ENCODE measurements around the gene PCDHGB7. TPM values are rescaled to one million over a fixed set of nuclear protein-coding genes. Genes with fewer than 3 reads are reported as not detected.

The PCDHGB7 gene
- total RNA-seq, 1 donor from 2014 or later, result 45.2 TPM

Other genes starting within 250 kb of the PCDHGB7 start
- 4.6 TPM for gene PCDHB7, start 245.0 kb upstream of the PCDHGB7 start, total RNA-seq (ENCODE audit: unreplicated experiment)
- gene PCDHB8, start 239.9 kb upstream of the PCDHGB7 start, total RNA-seq (ENCODE audit: unreplicated experiment), result 9.2 TPM
- gene PCDHB16, start 235.3 kb upstream of the PCDHGB7 start, total RNA-seq (ENCODE audit: unreplicated experiment), result 10.9 TPM
- 15.2 TPM for gene PCDHB9, start 230.5 kb upstream of the PCDHGB7 start, total RNA-seq (ENCODE audit: unreplicated experiment)
- gene PCDHB10, start 225.3 kb upstream of the PCDHGB7 start, total RNA-seq (ENCODE audit: unreplicated experiment), result 10.3 TPM
- gene PCDHB11, start 218.1 kb upstream of the PCDHGB7 start, total RNA-seq (ENCODE audit: unreplicated experiment), result 6.4 TPM
- gene PCDHB12, start 209.0 kb upstream of the PCDHGB7 start, total RNA-seq (ENCODE audit: unreplicated experiment), result 8.4 TPM
- gene PCDHB13, start 203.8 kb upstream of the PCDHGB7 start, total RNA-seq (ENCODE audit: unreplicated experiment), result 7.1 TPM
- gene PCDHB14, start 194.3 kb upstream of the PCDHGB7 start, total RNA-seq (ENCODE audit: unreplicated experiment), result 8.4 TPM
- 10.5 TPM for gene PCDHB15, start 172.3 kb upstream of the PCDHGB7 start, total RNA-seq (ENCODE audit: unreplicated experiment)
- gene SLC25A2, start 113.6 kb upstream of the PCDHGB7 start, total RNA-seq (ENCODE audit: unreplicated experiment), result 0.62 TPM
- 86.4 TPM for gene TAF7, start 96.9 kb upstream of the PCDHGB7 start, total RNA-seq (ENCODE audit: unreplicated experiment)
- gene PCDHGA1, start 87.2 kb upstream of the PCDHGB7 start, total RNA-seq (ENCODE audit: unreplicated experiment), result 1.4 TPM
- 1.6 TPM for gene PCDHGA2, start 78.9 kb upstream of the PCDHGB7 start, total RNA-seq (ENCODE audit: unreplicated experiment)
- 1.4 TPM for gene PCDHGA3, start 73.8 kb upstream of the PCDHGB7 start, total RNA-seq (ENCODE audit: unreplicated experiment)
- gene PCDHGB1, start 67.6 kb upstream of the PCDHGB7 start, total RNA-seq (ENCODE audit: unreplicated experiment), result 3.1 TPM
- gene PCDHGA4, start 62.7 kb upstream of the PCDHGB7 start, total RNA-seq (ENCODE audit: unreplicated experiment), result 2.0 TPM
- gene PCDHGB2, start 57.7 kb upstream of the PCDHGB7 start, total RNA-seq (ENCODE audit: unreplicated experiment), result 11.1 TPM
- gene PCDHGA5, start 53.5 kb upstream of the PCDHGB7 start, total RNA-seq (ENCODE audit: unreplicated experiment), result 2.4 TPM
- gene PCDHGB3, start 47.4 kb upstream of the PCDHGB7 start, total RNA-seq (ENCODE audit: unreplicated experiment), result 4.1 TPM
- 3.9 TPM for gene PCDHGA6, start 43.8 kb upstream of the PCDHGB7 start, total RNA-seq (ENCODE audit: unreplicated experiment)
- gene PCDHGA7, start 34.9 kb upstream of the PCDHGB7 start, total RNA-seq (ENCODE audit: unreplicated experiment), result 6.3 TPM
- 13.2 TPM for gene PCDHGB4, start 30.0 kb upstream of the PCDHGB7 start, total RNA-seq (ENCODE audit: unreplicated experiment)
- 2.6 TPM for gene PCDHGA8, start 25.0 kb upstream of the PCDHGB7 start, total RNA-seq (ENCODE audit: unreplicated experiment)
- gene PCDHGB5, start 19.7 kb upstream of the PCDHGB7 start, total RNA-seq (ENCODE audit: unreplicated experiment), result 5.5 TPM
- 3.1 TPM for gene PCDHGA9, start 14.9 kb upstream of the PCDHGB7 start, total RNA-seq (ENCODE audit: unreplicated experiment)
- gene PCDHGB6, start 9.7 kb upstream of the PCDHGB7 start, total RNA-seq (ENCODE audit: unreplicated experiment), result 60.0 TPM
- 43.0 TPM for gene PCDHGA10, start 4.7 kb upstream of the PCDHGB7 start, total RNA-seq (ENCODE audit: unreplicated experiment)
- 10.8 TPM for gene PCDHGA11, start 3.4 kb downstream of the PCDHGB7 start, total RNA-seq (ENCODE audit: unreplicated experiment)
- 3.8 TPM for gene PCDHGA12, start 12.8 kb downstream of the PCDHGB7 start, total RNA-seq (ENCODE audit: unreplicated experiment)
- gene PCDHGC3, start 58.3 kb downstream of the PCDHGB7 start, total RNA-seq (ENCODE audit: unreplicated experiment), result 68.2 TPM
- gene PCDHGC4, start 67.4 kb downstream of the PCDHGB7 start, total RNA-seq (ENCODE audit: unreplicated experiment), result 3.5 TPM
- gene PCDHGC5, start 71.4 kb downstream of the PCDHGB7 start, total RNA-seq (ENCODE audit: unreplicated experiment), result 2.9 TPM
- 149 TPM for gene DIAPH1, start 201.3 kb downstream of the PCDHGB7 start, total RNA-seq (ENCODE audit: unreplicated experiment)
- gene HDAC3, start 219.2 kb downstream of the PCDHGB7 start, total RNA-seq (ENCODE audit: unreplicated experiment), result 84.9 TPM
- gene RELL2, start 219.3 kb downstream of the PCDHGB7 start, total RNA-seq (ENCODE audit: unreplicated experiment), result 17.4 TPM
- 63.3 TPM for gene FCHSD1, start 233.7 kb downstream of the PCDHGB7 start, total RNA-seq (ENCODE audit: unreplicated experiment)